HepG2 (cell line): ENCODE data around the gene PEAK3. TPM values are rescaled to one million over a fixed set of nuclear protein-coding genes. Genes with fewer than 3 reads are reported as not detected.
A peak's percentile ranks its signal among the peaks of the same experiment; 100 is the strongest.

Source experiments
- FOXK2 ChIP-seq: fragments of 450-650 bp; IDR thresholded peaks from 2 replicates; pipeline ENCODE4 v1.6.1; 2016
- MED8 ChIP-seq: sonication (generic); formaldehyde crosslinking; IDR thresholded peaks from 2 replicates; pipeline ENCODE4 v1.8.1; 2023; ENCODE audit warnings: mild to moderate bottlenecking, missing genetic modification reagents; ENCODE audit not compliant: insufficient replicate concordance
- MTA1 ChIP-seq: sonication (generic); formaldehyde crosslinking; IDR thresholded peaks from 2 replicates; pipeline ENCODE4 v1.4.0; 2020; ENCODE audit warnings: missing genetic modification reagents, mild to moderate bottlenecking, borderline replicate concordance
- PHB2 ChIP-seq: fragments of 450-650 bp; IDR thresholded peaks from 2 replicates; pipeline ENCODE4 v1.6.1; 2018; ENCODE audit not compliant: partially characterized antibody
- TRIM24 ChIP-seq: sonication (generic); formaldehyde crosslinking; IDR thresholded peaks from 2 replicates; pipeline ENCODE4 v1.8.0; 2022; ENCODE audit warnings: mild to moderate bottlenecking, missing genetic modification reagents
- ZNF124 ChIP-seq: sonication (generic); formaldehyde crosslinking; IDR thresholded peaks from 2 replicates; pipeline ENCODE4 v1.4.0; 2020; ENCODE audit warnings: missing genetic modification reagents
- ZNF672 ChIP-seq: sonication (generic); formaldehyde crosslinking; IDR thresholded peaks from 2 replicates; pipeline ENCODE4 v1.8.1; 2022; ENCODE audit warnings: missing genetic modification reagents
- polyA plus RNA-seq, 8 experiments: library from polyadenylated mRNA; depleted of rRNA in 3 of 8; stranded (reverse) in 7 of 8; unstranded in 1 of 8; fragments of >200 nt; fragmentation: Illumina TruSeq in 4 of 8; extraction: Trizol in 4 of 8; gene quantifications; 2 replicates each; pipeline versions ENCODE4 v1.2.1 to v1.2.3, GENCODE V29; 2011 to 2016; ENCODE audit warnings: low read depth in 4 of 8, missing spikeins in 1 of 8, mixed read lengths in 1 of 8; ENCODE audit not compliant: insufficient read depth in 1 of 8
- total RNA-seq, 5 experiments: library from RNA; depleted of rRNA; stranded (reverse); fragments of >200 nt; fragmentation: Illumina TruSeq; extraction: Trizol; gene quantifications; 2 replicates each; pipeline ENCODE4 v1.2.3, GENCODE V29; 2016; ENCODE audit warnings: low read depth in 1 of 5
- TF ChIP-seq, protein P1 (sequence below): sonication (generic); formaldehyde crosslinking; IDR thresholded peaks from 2 replicates; pipeline ENCODE4 v1.8.1; 2023; ENCODE audit warnings: missing genetic modification reagents, mild to moderate bottlenecking, borderline replicate concordance
- TF ChIP-seq, protein P2 (sequence below): sonication (generic); formaldehyde crosslinking; IDR thresholded peaks from 2 replicates; pipeline ENCODE4 v1.8.0; 2022; ENCODE audit warnings: missing genetic modification reagents, mild to moderate bottlenecking, borderline replicate concordance
- TF ChIP-seq, protein P3 (sequence below): sonication (generic); formaldehyde crosslinking; IDR thresholded peaks from 2 replicates; pipeline ENCODE4 v1.4.0; 2020; ENCODE audit warnings: missing genetic modification reagents, borderline replicate concordance
- TF ChIP-seq, protein P4 (sequence below): sonication (generic); formaldehyde crosslinking; IDR thresholded peaks from 2 replicates; pipeline ENCODE4 v1.5.1; 2020; ENCODE audit warnings: missing genetic modification reagents, mild to moderate bottlenecking, borderline replicate concordance
- TF ChIP-seq, protein P5 (sequence below): sonication (generic); formaldehyde crosslinking; IDR thresholded peaks from 2 replicates; pipeline ENCODE4 v1.8.0; 2022; ENCODE audit warnings: missing genetic modification reagents, mild to moderate bottlenecking, moderate library complexity, borderline replicate concordance
- TF ChIP-seq, protein P6 (sequence below): sonication (generic); formaldehyde crosslinking; IDR thresholded peaks from 2 replicates; pipeline ENCODE4 v1.4.0; 2020; ENCODE audit warnings: missing genetic modification reagents

The PEAK3 gene
- total and polyA plus RNA-seq, 2 of the 13 experiments (the other 11 are each of a cell fraction or from before 2014, with no cell fraction given) = not detected

DNA sequence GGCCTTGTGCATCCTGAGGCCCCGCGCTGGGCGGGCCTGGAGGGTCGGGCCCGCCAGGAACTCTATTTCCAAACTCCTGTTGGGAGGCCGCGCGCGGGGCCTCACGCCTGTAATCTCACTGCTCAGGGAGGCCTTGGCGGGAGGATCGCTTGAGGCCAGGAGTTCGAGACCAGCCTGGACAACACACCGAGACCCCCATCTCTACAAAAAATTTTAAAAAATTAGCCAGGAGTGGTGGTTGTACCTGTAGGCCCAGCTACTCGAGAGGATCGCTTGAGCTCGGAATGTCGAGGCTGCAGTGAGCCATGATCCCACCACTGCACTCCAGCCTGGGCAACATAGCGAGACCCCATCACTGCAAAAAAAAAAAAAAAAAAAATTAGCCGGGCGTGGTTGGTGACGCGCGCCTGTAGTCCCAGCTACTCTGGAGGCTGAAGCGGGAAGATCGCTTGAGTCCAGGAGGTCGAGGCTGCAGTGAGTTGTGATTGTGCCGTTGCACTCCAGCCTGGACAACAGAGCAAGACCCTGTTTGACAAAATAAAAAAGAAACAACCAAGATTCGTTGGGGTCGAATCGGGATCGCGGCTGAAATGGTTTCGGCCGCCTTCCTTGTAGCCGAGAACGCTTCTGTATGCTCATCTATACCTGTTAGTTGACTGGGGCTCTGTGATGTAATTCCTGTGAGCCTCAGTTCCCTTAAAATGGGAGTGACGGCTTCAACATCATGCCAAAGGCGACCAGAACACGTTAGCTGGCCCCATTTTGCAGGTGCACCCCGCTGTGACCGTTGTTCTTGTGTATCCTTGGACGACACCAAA is 44.7 kb downstream of the PEAK3 start (continued):
- TF ChIP-seq, protein P1, sequence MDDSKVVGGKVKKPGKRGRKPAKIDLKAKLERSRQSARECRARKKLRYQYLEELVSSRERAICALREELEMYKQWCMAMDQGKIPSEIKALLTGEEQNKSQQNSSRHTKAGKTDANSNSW (CRISPR knock-in tag) = no peak
- 0 out of 2 replicates have a peak, but pooled peaks have one; percentile 32 for TF ChIP-seq TRIM24 (CRISPR knock-in tag)
- TF ChIP-seq, protein P2, sequence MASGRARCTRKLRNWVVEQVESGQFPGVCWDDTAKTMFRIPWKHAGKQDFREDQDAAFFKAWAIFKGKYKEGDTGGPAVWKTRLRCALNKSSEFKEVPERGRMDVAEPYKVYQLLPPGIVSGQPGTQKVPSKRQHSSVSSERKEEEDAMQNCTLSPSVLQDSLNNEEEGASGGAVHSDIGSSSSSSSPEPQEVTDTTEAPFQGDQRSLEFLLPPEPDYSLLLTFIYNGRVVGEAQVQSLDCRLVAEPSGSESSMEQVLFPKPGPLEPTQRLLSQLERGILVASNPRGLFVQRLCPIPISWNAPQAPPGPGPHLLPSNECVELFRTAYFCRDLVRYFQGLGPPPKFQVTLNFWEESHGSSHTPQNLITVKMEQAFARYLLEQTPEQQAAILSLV (CRISPR knock-in tag) = no peak
- TF ChIP-seq MTA1 = no peak
- TF ChIP-seq, protein P3, sequence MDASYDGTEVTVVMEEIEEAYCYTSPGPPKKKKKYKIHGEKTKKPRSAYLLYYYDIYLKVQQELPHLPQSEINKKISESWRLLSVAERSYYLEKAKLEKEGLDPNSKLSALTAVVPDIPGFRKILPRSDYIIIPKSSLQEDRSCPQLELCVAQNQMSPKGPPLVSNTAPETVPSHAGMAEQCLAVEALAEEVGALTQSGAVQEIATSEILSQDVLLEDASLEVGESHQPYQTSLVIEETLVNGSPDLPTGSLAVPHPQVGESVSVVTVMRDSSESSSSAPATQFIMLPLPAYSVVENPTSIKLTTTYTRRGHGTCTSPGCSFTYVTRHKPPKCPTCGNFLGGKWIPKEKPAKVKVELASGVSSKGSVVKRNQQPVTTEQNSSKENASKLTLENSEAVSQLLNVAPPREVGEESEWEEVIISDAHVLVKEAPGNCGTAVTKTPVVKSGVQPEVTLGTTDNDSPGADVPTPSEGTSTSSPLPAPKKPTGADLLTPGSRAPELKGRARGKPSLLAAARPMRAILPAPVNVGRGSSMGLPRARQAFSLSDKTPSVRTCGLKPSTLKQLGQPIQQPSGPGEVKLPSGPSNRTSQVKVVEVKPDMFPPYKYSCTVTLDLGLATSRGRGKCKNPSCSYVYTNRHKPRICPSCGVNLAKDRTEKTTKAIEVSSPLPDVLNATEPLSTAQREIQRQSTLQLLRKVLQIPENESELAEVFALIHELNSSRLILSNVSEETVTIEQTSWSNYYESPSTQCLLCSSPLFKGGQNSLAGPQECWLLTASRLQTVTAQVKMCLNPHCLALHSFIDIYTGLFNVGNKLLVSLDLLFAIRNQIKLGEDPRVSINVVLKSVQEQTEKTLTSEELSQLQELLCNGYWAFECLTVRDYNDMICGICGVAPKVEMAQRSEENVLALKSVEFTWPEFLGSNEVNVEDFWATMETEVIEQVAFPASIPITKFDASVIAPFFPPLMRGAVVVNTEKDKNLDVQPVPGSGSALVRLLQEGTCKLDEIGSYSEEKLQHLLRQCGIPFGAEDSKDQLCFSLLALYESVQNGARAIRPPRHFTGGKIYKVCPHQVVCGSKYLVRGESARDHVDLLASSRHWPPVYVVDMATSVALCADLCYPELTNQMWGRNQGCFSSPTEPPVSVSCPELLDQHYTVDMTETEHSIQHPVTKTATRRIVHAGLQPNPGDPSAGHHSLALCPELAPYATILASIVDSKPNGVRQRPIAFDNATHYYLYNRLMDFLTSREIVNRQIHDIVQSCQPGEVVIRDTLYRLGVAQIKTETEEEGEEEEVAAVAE (CRISPR knock-in tag) = no peak
- TF ChIP-seq, protein P4, sequence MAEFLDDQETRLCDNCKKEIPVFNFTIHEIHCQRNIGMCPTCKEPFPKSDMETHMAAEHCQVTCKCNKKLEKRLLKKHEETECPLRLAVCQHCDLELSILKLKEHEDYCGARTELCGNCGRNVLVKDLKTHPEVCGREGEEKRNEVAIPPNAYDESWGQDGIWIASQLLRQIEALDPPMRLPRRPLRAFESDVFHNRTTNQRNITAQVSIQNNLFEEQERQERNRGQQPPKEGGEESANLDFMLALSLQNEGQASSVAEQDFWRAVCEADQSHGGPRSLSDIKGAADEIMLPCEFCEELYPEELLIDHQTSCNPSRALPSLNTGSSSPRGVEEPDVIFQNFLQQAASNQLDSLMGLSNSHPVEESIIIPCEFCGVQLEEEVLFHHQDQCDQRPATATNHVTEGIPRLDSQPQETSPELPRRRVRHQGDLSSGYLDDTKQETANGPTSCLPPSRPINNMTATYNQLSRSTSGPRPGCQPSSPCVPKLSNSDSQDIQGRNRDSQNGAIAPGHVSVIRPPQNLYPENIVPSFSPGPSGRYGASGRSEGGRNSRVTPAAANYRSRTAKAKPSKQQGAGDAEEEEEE (CRISPR knock-in tag) = 0 out of 2 replicates have a peak, but pooled peaks have one; percentile 13
- TF ChIP-seq MED8 = no peak
- no peak for TF ChIP-seq ZNF672 (CRISPR knock-in tag)
- no peak for TF ChIP-seq PHB2
- TF ChIP-seq ZNF124 (CRISPR knock-in tag) = 0 out of 2 replicates have a peak, but pooled peaks have one; percentile 11
- TF ChIP-seq FOXK2 = no peak
- TF ChIP-seq, protein P5, sequence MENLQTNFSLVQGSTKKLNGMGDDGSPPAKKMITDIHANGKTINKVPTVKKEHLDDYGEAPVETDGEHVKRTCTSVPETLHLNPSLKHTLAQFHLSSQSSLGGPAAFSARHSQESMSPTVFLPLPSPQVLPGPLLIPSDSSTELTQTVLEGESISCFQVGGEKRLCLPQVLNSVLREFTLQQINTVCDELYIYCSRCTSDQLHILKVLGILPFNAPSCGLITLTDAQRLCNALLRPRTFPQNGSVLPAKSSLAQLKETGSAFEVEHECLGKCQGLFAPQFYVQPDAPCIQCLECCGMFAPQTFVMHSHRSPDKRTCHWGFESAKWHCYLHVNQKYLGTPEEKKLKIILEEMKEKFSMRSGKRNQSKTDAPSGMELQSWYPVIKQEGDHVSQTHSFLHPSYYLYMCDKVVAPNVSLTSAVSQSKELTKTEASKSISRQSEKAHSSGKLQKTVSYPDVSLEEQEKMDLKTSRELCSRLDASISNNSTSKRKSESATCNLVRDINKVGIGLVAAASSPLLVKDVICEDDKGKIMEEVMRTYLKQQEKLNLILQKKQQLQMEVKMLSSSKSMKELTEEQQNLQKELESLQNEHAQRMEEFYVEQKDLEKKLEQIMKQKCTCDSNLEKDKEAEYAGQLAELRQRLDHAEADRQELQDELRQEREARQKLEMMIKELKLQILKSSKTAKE (CRISPR knock-in tag) = no peak
- TF ChIP-seq, protein P6, sequence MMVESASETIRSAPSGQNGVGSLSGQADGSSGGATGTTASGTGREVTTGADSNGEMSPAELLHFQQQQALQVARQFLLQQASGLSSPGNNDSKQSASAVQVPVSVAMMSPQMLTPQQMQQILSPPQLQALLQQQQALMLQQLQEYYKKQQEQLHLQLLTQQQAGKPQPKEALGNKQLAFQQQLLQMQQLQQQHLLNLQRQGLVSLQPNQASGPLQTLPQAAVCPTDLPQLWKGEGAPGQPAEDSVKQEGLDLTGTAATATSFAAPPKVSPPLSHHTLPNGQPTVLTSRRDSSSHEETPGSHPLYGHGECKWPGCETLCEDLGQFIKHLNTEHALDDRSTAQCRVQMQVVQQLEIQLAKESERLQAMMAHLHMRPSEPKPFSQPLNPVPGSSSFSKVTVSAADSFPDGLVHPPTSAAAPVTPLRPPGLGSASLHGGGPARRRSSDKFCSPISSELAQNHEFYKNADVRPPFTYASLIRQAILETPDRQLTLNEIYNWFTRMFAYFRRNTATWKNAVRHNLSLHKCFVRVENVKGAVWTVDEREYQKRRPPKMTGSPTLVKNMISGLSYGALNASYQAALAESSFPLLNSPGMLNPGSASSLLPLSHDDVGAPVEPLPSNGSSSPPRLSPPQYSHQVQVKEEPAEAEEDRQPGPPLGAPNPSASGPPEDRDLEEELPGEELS = no peak
